ENCODE results near the gene CLDN18.

CLDN18 gene

DNA sequence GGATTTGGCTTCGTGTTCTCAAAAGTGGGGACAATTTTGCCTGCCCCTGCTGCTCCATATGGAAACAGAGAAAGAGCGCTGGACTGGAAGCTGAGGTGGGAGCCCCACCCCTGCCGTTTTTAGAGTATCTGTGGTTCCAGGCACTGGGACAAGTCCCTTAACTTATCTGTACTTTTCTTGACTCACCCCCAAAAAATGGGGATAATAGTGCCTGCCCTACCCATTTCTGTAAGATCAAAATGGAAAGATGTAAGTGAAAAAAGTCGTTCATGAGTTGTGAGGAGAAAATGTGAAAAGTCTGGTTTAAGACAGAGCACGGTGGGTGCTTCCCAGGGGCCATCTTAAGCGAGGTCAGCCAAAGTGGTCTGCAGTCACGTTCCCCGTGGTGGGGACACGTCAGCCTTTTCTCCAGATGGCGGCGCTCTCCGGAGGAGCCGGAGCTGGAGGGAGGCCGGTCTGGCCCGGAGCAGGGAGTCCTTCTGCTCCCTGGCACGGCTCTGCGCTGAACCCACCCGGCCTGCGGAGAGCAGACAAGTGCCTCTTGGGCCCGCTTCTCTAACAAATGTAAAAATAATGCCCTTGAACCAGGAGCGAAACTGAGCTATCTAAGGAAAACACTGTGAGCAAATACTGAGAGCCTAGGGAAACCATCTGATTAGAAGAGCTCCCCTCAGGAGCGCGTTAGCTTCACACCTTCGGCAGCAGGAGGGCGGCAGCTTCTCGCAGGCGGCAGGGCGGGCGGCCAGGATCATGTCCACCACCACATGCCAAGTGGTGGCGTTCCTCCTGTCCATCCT is at the start of gene CLDN18:
Gene CLDN18, plus strand, starts transcription at position 690 of the 797 bp plus-strand sequence. Its CDS starts 61 bp downstream, at position 751.
- no peak for DNase-seq

DNA sequence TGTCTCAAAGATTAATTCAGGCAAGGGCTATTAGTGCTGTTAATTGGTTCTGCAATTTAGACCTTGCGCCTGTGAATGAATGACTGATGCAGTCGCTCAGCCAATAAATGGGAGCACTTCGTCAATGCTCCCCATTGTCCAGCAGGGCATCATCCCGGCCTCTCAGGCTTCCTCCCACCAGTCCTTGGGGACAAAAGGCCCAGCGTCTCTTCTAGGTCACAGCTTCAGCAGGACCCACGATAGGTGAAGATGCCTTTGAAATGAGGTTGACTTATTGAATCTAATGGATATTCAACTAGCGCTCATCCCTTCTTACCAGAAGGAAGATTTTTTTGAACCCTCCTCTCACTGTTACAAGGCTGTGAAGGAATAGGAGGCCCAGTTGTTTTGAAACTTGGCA is 47.7 kb upstream of the CLDN18 start:
- no peak for DNase-seq

DNA sequence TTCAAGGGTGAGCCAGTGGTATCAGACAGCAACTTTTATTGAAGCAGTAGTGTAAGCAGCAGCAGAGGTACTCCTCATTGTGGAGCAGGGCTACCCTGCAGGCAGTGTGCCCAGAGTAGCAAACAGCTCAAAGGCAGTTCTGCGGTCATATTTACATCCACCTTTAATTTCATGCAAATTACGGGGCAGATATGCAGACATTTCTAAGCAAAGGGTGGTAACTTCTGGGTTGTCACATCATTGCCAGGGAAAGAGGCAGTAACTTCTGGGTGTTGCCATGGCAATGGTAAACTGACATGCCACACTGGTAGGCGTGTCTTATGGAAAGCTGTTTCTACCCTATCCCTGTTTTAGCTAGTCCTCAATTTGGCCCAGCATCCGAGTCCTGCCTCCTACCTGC is 46.5 kb upstream of the CLDN18 start:
- no peak for DNase-seq

DNA sequence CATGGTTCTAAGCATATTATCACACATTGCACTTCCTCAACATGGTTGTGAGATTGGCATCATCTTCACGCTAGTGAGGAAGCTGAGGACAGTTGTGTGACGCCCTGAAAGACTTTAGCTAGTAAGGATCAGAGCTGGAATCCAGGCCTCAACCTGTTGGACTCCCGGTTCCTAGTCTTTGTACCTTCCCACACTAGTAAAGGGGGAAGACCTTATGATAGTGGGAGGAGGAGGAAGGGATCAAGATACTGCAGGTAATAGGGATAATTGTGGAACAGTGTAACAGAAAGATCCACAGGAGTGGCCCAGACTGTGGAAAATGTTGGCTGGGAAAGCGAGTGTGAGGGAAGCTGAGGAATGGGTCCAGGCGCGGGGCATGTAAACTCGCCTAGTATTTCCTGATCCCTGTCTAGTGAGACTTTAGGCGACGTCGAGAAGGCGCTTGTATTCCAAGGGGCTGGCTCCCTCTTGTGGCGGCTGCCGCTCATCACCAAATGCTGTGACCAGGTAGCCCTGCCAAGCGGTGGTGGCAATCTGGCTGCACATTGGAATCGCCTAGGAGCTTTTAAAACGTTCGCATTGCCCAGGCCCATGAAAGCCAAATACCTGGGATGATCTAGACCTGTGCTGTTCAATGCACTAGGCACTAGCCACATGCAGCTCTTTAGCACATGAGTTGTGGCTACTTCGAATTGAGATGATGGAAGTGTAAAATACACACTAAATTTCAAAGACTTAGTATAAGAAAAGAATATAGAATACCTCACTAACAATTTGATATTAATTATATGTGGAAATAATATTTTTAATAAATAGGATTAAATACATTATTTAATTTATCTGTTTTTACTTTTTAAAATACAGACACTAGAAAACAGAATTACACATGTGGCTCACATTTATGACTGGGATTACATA is 38.8 kb upstream of the CLDN18 start:
- no peak for DNase-seq

DNA sequence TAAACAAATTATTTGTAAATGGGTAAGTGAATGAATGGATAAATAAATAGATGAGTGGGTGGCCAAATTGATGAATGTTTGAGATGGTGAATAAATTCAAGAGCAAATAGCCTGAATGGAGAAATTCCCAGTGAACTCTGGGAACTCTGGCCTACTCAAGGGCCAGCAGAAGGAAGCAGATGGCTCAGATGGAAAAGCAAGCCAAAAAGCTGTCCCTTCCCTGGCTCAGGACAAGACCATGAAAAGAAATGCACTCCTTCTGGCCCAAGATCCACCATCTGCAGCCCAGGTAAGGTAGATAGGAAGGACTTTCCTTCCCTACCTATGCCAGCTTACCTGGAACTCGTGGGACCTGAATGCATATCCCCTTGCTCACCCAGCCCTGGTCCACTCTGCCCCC is 37.6 kb upstream of the CLDN18 start:
- DNase-seq = no peak

DNA sequence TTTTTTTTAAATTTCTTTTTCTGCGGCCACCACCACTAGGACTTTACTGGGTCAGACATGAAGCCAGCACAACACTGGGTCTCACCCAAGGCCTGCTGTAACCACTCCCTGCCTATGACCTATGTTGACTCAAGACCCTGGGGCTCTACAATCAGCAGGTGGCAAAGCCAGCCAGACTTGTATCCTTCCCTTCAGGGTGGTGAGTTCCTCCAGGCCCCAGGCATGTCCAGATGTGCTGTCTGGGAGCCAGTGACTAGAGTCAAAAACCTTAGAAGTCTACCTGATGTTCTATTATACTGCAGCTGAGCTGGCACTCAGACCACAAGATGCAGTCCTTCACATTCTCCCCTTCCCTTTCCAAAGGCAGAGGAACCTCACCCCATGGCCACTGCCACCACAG is 31.6 kb upstream of the CLDN18 start:
- no peak for DNase-seq

DNA sequence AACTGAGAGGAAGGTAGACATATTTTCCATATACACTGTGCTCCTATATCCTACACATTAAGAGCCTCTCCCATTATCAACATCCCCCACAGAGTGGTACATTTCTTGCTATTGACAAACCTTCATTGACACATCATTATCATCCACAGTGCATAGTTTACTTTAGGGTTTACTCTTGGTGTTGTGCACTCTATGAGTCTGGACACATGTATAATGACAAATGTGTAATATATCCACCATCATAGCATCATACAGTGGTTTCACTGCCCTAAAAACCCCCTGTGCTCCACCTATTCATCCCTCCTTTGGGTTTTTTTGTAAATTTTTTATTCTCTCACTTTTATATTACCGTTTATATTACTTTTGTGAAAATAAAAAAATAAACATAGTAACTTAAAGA is 22.2 kb upstream of the CLDN18 start:
- no peak for DNase-seq

DNA sequence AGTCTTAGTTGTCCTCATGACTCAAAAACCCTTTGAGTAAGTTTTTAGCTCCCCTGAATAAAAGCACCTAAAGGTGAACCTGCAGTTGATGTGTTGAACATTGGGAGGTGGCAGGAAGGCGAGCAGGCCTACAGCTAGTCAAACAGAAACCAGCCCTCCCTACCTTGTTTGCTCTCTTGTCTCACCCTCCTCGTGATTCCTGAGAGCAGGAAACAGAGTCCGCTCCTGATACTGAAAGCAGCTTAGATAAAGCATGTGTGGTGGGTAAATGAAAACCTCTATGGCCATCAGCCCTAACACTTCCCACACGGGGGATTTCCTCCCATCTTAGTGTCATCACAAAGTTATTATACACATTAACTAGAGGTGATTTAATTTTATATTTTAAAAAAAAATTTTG is 21.8 kb upstream of the CLDN18 start:
- no peak for DNase-seq

DNA sequence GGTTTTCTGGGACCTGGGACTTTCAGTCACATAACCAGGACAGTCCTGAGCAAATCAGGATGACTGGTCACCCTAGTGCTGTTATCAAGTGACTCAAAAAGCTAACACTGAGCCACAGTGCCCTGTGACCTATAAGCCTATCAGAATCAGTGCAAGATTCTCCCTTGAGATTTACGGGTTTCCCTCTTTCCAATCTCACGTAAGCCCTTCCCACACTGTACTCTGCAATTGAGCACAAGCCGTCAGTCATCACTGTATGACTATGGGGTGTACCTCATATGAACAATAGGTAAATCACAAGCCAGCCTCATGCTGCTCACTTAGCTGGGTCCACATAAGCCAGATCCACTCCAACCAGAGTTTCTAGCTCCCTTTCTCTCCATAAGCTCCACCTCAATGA is 21.0 kb upstream of the CLDN18 start:
- no peak for DNase-seq

DNA sequence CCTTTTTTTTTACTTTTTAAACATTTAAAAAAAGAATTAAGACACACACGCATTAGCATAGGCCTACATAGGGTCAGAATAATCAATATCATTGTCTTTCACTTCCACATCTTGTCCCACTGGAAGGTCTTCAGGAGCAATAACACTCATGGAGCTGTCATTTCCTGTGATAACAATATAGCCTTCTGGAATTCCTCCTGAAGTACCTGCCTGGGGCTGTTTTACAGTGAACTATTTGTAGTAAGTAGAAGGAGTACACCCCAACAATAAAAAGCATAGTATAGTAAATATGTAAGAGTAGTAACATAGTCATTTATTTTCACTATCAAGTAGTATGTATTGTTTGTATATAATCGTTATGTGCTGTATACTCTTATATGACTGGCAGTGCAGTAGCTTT is 19.5 kb upstream of the CLDN18 start:
- DNase-seq = no peak

DNA sequence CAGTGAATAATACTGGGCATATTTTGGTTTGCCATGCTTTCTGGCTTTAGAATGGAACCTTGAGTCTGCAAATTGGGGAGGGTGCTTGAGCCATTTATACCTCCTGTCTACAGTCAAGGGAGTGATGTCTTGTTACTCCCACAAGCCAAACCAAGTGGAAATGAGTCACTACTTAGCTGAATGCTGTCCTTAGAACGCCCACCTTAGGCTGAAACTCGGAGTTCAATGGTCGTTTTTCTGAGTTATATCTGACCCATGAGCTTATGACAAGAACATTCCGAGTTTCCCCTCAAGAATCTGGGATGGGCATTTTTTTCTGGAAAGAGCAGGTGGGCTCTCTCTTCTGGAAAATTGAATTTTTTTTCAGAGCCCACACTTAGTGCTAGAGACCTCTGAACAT is 17.4 kb upstream of the CLDN18 start:
- DNase-seq = no peak

DNA sequence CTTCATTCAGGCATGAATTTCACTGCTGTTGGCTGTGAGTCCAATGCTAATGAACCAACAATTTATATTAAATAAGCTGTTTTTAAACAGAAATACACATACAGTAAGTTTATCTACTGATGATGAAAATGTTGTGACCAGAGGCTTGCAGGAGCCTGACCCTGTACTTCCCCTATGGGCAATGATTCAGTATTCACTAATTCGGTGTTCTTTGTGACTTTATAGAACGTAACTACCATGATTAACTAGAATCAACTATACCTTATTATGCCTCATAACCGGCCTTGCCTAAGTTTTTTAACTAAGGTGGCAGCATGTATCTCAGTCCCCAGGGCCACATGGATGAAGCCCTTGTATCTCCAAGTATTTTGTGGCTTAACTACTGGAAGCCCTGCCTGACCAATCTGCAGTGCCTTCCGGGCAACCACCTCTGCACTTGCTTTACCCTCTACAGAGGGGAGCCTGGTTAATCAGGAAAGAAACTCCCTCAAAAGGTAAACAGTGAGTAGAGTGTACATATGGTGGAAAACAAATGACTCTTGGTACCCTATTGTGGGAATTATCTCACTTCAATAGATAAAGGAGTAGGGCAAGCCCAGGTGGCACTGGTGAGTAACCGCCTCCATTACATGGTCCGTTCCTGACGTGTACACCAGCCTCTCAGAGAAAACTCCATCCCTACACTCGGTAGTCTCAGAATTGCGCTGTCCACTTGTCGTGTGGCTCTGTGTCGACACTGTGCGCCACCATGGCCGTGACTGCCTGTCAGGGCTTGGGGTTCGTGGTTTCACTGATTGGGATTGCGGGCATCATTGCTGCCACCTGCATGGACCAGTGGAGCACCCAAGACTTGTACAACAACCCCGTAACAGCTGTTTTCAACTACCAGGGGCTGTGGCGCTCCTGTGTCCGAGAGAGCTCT is 11.6 kb upstream of the CLDN18 start:
- no peak for DNase-seq

DNA sequence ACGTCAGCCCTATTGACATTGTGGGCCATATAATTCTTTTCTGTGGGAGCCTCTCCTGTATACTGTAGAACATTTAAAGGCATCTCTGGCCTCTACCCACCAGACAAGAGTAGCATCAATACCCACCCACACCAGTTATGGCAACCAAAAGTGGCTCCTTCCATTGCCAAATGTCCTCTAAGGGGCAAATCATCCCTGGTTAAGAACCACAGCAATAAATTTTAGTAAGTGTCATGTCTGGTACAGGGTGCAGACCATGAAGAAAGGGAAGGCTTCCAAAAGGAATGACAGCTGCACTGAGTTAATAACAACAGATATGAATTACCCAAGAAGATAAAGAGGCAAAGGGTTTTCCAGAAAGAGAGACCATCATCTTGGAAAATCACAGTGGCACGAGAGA is 6.9 kb upstream of the CLDN18 start:
- DNase-seq = no peak

DNA sequence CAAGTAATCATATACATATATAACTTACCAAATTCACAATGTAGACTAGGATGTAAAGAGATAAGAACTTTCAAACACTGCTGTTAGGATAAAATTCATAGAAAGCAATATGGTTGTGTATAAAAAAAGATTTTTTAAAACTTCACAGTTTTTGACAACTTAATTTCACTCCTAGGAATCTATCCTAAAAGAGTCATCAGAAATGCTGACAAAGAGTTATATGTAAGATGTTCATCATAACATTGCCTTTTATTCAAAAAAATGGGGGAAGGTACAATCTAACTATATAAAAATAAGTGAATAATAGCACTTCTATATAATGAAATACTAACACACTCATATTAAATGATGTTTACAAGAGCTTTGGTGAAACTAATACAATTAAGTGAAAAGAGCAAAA is 4.3 kb upstream of the CLDN18 start:
- no peak for DNase-seq

DNA sequence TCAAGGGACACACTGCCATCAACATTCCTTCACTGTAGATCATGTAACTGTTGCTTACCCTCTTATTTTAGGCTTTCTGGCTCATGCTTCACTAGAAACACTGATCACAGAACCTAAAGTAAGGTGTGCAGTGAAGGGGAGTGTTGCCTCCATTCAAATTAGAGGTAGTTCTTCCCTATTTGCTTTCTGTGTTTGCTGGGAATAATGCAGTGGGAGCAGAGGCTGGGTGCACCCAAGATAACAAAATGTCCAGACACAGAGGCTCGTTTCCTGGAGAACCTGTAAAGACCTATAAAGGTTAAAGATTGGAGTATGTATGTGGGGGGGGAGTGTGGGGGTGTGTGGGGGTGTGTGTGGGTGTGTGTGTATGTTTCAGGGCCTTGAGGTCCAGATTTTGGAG is 2.1 kb upstream of the CLDN18 start:
- DNase-seq = no peak

DNA sequence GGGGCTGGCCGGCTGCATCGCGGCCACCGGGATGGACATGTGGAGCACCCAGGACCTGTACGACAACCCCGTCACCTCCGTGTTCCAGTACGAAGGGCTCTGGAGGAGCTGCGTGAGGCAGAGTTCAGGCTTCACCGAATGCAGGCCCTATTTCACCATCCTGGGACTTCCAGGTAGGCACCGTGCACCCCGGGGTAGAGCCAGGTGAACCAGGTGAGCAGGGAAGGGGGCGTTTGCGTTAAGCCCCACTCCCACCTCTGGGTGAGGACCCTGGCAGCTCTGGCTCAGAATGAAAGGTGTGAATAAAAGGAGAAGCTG is 267 bp downstream of the CLDN18 start:
- no peak for DNase-seq

DNA sequence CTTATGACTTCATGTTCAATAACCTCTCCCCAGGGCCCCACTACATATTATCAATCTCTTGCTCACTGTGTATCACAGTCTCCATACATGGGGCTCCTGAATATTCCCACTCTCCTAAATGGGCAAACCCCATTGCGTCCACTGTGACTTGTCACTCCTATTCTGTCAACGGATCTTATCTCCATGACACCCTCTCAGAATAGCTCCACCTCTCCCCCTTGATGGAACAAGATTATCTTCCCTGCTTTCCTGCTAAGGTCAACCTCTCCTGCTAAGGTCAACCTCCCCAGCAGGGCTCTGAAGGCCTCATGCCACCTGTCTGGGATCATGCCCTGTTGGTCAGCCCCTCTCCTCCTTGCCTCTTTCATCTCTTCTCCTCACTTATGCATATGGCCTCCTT is 1.8 kb downstream of the CLDN18 start:
- DNase-seq = no peak

DNA sequence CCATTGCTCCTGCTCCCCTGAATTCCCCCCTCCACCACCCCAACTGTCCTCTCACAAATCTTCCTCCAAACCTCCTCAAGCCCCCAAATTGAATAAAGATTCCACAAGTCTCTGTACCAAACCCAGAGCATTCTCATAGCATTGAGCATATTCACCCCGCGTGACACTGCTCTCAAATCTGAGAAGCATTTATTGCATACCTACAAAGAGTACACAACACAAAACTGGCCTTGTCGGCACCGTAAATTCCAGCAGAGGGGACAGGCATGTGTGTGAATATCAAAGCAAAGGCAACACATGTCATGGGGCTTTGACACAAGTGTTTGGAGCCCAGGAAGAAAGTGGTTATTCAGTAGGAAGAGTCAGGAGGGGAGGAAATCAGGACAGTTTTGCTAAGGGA is 2.6 kb downstream of the CLDN18 start:
- no peak for DNase-seq

DNA sequence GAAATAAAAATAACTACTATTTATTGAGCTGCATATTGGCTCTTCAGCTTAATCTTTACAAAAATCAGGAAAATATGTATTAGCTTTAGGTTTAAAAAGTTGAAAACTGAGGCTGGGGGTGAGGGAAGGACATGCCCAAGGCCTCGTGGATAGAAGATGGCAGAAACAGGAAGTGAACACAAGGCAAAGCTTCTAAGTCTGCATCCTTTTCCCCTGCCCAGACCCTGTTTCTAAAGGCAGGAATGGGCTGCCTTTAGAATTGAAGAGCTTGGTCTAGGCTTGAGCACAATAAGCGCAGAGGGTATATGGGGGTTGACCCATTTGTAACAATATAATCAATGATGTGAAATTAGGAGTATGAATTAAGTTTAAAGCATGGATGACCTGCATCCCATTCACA is 6.1 kb downstream of the CLDN18 start:
- no peak for DNase-seq

DNA sequence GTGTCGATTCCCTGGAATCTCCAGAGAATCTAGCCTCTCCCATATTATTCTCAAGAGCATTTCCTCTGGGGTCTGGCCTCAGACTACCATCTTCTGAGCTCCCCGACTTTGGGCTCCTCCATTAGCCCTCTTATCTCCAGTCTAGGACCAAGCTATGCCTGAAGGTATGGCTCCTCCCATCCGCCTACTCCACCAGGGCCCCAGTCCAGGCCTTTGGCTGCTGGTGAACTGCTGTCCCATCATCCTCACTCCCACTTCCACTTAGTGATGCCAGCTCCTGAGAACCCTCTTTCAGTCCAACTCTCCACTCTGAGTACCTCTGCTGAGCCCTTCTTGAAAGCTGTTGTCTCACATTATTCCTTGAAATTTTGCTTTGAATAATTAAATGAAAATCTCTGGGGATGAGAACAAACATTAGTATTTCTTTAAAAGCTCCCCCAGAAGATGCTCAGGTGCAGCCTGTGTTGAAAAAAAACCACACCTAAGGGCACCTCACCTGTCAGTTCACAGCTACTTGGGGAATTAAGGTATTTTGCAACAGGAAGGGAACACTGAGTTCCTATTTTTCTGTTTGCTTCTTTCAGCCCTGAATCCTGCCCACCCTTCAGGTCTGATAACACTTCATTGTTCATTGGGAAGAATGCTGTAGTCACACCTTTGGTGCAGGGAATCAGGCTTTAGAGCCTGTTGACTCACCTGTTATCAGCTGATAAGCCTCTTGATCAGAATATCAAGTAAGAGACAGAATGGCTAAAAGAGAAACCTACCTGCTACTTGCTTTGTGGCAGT is 9.5 kb downstream of the CLDN18 start:
- DNase-seq = no peak

DNA sequence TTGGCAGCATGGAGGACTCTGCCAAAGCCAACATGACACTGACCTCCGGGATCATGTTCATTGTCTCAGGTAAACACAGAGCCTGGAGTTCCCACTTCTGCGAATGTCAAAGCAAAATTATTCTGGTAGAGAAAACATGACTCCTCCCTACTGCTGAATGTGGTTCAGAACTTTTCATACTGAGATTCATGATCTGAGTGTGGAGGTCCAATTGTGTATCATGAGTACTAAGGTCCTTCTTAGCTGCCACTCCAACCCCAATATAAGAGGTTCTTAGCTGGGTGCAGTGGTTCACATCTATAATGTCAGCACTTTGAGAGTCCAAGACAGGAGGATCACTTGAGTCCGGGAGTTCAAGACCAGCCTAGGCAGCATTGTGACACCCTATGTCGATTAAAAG is 13.8 kb downstream of the CLDN18 start:
- DNase-seq = no peak

DNA sequence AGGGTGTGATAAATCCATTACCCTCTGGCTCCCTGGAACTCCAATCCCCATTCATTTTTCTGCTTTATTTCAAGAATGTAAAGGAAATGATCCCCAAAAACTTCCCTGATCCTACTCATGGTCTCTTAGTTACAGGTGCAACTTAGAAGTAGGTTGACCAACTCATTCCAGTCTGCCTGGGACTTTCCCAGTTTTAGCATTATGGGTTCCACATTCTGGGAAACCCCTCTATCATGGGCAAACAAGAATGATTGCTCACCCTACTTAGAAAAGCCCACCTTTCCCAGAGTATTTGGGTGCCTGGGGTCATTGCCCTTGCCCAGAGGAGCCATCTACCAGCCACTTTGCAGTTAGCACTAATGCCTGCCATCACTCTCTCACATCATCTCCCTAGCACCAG is 15.6 kb downstream of the CLDN18 start:
- no peak for DNase-seq

DNA sequence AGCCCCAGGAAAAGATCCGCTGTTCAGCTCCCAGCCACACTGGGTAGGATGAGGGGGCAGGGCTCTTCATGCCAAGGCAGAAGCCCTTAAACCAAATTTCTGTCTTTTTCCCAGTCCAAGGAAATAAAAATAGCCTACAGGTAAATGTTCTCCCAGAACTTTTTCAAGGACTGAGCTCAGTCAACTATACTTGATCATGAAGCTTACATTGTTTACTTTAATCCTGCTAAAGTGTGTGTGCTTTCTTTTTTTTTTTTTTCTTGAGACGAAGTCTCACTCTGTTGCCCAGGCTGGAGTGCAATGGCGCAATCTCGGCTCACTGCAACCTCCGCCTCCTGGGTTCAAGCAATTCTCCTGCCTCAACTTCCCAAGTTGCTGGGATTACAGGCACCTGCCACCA is 17.9 kb downstream of the CLDN18 start:
- DNase-seq = no peak

Data from cortex of kidney (tissue), 1 donor.